HG02798 (cell line): ENCODE results near the gene PPM1L.

Experiments
- ATAC-seq: cut with Tn5 transposase; IDR thresholded peaks from one replicate; pipeline ENCODE4 v1.9.1; 2021; ENCODE audit warnings: mild to moderate bottlenecking; ENCODE audit not compliant: unreplicated experiment, poor library complexity

Gene PPM1L

DNA sequence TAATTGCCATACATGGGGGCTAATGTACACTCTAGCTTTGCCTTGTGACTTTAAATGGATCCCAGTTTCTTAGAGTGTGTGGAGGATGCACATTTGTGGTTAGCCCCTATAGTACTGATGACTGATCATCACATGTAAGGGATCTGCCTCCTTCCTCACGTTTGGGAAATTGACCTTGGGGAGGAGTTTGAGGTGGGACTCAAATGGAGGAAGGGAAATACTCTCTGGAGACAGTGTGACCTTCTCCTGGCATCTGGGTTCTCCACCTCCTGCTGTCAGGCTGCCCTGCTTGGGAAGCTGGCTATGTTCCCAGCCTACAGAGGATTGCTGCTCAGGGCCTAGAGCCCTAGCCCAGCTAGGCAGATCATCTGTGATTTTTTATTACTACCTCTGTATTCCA, 48.7 kb downstream of the PPM1L start:
- no peak for ATAC-seq

DNA sequence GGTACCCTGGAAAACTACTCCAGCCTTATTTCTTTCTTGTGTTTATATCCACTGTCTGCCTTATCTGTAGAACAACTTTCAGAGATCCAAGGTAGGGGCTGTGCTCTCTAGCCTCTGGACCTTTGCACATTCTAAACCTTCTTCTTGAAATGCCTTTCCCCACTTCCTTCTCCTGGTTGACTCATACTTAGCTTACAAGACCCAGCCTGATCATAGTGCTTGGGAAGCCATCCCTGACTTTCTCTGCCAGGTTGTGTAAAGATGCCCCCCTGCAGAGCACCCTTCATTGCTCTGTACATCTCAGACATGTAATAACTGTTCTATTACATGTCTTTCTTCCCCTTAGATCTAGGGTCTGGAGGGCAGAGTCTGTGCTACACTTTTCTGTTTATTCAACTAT, 50.1 kb downstream of the PPM1L start:
- ATAC-seq, result no peak

DNA sequence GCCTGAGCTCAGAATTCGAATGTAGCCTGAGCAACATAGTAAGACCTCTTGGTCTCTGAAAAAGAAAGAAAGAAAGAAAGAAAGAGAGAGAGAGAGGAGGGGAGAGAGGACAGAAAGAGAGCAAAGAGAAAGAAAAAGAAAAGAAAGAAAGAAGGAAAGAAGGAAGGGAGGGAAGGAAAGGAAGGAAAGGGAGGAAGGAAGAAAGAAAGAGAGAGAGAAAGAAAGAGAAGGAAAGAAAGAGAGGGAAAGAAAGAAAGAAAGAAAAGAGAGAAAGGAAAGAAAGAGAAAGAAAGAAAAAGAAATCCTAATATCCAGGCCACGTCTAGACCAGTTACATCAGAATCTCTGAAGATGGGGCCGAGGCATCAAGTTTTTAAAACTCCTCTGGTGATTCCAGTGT, 50.7 kb downstream of the PPM1L start:
- no peak for ATAC-seq

DNA sequence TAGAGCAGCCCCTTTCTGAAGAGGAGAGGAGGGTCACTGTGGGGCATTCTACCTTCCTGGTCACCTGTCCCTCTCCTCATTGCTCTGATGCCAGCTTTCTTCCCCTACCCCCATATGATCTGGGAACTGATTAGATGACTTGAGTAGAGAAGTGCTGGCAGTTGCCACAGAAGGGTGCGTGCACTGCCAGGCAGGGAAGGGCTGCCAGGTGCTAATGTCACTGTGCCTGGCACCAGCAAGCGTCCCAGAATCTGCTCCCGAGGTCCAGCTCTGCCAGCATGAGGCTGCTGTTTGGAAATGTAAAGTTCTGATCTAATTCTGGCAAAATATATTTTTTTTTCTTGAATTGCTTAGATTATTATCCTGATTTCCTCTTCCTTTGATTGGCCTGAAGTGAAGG, 52.8 kb downstream of the PPM1L start:
- no peak for ATAC-seq

DNA sequence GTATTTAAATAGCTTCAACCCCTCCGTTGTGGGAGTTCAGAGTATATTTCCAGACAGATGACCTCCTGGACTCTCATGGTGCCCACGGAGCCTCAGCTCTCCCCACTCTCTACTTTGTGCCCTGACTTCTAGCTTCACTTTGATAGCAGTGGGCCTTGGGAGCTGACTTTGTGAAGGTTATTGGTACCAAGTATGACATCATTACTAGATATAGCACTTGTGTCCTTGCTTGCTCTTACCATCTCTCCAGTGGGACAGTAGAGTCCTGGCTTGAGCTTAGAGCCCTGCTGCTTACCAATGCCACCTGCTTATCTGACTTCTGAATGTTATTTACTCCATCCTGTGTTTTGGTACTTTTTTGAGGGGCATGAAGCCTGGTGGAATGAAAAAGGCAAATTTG, 53.4 kb downstream of the PPM1L start:
- no peak for ATAC-seq

DNA sequence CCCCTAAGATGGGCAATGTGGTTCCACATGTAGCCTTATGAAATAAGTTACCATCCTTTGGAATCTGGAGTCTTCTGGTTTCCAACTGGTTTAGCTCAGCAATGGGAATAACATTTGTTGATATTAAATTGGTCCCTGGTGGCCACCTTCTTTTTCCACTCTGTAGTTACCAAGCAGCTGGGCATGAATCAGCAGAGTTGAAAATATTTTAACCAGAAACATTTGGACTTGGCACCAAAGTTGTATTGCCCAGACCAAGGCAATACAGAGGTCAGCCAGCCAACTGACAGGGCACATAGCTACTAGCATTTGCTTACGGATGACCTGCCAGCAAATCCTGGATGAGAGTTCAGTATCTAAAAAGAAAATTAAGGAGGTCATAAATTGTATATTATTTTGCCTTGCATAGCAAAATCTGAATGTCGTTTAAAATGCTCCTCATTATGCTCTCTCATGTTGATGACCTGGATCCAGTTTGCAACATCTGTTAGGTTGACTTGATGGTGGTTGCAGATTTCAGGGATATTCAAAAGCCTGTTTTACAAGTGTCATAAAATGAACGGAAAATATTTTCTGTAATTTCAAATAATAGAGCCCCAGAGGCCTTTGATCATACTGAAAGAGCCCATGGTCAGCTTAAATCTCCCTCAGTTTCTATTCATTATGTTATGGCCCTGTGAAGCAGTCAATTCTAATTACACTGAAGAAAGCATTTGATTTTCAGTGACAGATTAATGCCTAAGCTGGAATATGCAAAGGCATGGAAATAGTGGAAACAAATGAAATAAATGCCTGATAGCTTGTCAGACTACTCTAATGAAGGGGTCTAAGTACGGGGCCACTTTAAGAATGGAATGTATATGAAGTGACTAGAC, 54.6 kb downstream of the PPM1L start:
- no peak for ATAC-seq

DNA sequence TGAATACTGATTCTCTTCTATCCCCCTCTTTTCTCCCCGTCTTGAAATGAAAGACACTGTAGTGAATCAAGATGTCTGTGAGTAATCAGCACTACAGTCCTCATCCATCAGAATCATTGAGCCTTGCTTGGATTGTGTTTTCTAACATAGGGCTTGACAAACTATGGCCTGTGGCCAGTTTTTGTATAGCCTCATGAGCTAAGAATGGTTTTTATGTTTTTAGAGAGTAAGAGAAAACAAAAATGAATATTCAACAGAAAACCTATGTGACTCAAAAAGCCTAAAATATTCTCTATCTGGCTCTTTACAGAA, 55.2 kb downstream of the PPM1L start:
- no peak for ATAC-seq

DNA sequence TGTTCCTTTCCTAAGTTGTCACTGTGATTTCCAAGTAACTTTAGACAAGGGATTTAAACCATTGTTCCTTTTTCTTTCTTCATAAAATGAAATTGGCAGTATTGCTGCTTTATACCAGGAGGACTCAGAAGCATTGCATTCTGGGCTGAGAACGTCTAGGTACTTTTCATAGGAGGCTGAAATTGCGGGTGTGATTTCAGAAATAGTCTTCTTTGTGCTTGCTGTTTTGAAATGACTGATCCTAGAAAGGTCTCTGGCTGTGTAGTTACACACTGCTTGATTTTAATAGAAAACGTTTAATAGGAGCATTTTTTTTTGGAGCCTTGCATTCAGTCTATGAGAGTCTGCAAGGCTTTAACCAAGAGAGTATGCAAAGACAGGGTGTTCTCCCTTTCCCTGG, 56.3 kb downstream of the PPM1L start:
- peak; percentile 47 for ATAC-seq

DNA sequence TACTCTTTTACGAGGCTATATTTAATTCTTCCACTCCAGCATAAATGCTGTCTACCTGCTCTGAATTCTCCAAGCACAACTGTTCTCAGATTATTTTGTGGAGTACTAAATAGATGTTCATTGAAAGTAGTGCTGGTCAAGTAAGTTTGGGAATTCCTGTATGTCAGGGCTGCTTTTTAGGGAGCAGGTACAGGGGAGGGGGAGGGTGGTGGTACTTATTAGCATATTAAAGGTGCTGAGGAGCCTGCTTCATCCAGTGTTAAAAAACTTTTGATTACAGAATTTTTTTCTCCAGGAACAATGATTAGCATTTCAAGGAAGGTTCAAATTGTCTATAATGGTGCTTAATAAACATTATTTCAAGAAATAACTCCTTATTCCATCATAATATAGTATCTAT, 59.2 kb downstream of the PPM1L start:
- ATAC-seq, result no peak

DNA sequence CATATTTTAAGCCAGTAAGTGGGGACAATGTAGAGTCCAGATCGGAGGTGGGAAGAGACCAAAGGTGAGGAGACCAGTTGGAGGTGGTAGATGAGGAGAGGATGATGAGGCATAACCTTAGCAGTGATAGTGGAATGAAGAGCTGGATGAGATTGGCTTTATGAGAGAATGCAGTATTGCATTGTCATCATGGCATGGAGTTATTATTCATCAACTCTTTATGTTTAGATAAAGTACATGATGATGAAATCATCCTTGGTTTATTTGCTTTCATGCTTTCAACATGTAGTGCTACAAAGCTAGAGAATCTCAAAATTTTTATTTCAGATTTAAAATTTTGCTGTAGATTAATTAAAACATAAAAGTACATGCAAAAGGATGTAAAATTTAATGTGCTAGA, 64.0 kb downstream of the PPM1L start:
- no peak for ATAC-seq

DNA sequence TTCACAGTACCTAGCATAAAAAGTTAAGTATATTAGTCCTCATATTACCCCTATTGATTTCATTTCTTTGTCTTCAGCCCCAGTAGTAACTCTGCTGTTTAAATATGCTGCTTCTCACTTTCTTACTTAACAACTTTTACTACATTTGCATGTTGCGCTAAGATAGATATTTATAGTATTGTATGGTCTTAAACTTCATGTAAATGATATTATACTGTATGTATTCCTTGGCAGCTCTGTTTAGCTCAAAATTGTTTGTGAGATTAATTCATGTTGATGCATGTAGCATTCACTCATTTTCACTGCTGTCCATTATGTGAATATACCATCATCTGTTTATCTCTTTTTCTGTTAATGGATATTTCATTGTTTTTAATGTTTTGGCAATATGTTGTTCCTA, 64.4 kb downstream of the PPM1L start:
- no peak for ATAC-seq

DNA sequence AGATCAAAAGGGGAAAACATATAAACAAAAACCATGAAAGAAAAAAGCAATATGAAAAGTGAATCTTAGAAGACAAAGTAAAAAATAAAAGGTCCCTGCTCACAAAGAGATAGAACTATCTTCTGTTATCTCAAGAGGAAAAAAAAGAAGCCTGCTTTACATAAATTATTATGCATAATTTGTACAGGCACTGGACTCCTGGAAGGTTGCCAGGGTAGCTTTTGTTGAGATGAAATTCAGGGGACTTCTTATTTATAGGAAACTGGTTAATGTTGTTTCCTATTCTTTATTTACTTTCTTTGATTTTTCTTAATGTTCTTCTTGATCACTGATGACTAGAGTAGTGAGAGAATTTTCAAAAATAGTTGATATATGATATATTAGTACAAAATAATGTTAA, 66.9 kb downstream of the PPM1L start:
- ATAC-seq, result no peak

DNA sequence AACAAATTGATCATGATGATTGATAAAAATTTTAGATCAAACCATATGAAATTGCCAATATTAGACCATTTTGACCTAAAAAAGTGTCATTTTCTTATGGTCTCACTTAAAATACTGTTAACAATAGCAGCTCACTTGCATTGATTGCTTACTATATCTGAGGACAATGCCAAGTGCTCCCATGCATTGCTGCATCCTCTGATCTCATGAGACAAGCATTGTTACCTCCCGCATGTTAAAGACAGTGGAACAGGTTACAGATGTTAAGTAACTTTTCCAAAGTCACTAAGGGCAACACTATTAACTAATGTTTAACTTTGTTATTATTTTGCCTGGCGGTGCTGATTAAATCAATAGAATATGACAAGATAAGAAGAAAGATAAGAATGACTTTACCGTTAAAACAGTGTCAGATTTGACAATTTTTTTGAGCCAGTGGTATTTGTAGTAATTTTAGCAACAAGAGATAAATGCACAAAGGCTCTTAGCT, 69.3 kb downstream of the PPM1L start:
- no peak for ATAC-seq

DNA sequence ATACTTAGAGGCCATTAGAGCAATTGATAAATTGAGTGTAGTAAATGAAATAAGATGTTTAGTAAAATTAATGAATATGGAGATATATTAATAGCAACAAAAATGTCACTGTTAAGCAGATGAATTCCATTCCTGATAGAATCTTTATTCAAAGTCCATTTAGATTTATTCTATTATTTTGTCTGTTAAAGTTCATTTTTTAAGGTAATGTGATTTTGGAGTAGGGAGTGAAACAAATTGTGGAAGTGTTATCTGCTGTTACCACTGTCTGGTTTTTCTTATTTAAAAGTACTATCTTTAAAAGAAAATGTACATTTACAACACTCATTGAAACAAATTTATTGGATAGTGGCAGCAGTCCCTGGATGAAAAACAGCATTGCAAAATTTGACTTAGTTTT, 70.4 kb downstream of the PPM1L start:
- ATAC-seq, result no peak

DNA sequence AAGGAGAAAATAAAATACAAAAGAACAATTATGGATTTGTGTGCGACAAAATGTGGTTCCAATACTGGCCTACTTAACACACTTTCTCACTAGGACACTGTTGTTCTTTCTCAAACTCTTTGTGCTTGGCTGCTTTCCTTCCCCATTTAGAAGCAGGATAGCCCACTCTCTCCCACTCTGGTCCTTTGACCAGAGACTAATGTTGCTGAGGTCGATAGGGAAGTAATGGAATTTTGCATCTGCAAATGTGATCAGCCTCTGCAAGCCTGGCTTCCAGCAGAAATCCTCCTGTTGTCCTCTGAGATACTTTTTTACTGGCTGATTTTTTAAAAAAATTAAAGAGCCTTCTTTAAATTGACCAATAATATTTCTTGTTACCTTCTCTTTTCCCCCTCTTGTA, 71.0 kb downstream of the PPM1L start:
- ATAC-seq, result no peak

DNA sequence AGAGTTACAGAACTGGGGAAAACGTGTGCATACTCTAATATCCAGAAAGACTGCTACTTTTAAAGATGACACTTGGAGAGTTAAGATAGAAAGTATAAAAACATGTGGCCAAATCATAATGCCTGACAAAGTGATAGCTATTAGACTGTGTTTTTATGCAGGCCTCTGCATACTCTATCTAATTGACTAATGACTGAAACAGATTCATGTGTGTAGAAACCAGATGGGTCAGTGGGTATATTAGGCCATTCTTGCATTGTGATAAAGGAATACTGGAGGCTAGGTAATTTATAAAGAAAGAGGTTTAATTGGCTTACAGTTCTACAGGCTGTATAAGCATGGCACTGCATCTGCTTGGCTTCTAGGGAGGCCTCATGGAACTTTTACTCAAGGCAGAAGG, 71.5 kb downstream of the PPM1L start:
- no peak for ATAC-seq

DNA sequence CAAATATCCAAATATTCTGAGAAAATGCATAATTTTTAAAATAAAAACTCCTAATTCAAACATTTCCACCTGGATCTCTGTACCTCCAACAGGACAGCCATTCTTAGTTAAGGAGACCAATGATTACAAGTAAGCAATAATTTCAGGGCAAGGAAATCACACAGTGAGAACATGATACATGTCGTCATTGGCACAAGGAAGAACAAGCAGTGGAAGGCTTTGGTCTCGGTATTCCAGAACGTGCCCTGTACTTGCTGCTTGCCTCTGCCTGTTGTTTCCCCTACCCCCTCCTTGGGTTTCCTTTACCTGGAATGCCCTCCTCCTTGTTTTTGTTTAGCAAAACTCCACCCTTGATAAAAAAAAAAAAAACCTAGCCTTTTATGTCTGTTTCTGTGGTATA, 72.8 kb downstream of the PPM1L start:
- ATAC-seq, result no peak

DNA sequence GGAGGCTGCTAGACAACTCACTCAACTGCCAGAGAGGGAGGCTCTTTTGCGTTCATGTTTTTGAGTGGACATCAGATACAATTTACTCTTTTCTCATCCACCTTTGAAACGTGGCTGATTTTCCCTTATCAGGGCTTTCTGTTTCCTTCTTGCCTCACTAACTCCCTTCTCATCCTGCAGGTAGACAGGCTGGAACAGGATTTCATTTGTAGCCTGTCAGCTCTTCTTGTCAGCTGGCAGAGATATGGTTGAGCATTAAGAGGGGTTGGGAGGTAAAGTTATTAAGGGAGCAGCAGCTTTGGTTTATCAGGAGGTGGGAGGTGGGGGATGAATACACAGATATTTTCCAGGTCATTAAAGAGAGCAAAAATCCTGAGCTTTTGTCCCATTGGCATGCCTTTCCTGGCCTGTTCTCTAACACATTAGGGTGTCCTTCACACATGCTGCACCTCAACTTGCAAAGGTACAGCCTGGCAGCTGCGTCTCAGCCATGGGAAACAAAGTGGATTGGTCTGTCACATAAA, 73.5 kb downstream of the PPM1L start:
- no peak for ATAC-seq

DNA sequence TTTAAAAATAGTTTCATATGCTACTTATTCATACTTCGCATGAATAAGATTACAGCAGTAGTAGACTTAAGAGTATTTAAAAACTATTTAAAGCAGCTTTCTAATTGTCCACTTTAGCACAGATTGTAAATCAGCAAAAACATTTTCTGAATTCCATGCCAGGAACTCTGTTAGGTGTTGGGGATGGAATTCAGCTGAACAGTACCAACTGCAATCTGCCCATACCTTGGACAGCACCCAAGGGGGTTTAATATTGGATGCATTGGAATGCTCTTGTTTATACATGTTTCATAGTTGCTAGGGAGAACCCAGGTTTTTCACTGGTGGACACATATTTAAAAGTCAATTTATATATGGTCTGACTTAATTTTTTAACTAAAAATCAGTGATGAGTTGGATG, 74.8 kb downstream of the PPM1L start:
- ATAC-seq, result no peak

DNA sequence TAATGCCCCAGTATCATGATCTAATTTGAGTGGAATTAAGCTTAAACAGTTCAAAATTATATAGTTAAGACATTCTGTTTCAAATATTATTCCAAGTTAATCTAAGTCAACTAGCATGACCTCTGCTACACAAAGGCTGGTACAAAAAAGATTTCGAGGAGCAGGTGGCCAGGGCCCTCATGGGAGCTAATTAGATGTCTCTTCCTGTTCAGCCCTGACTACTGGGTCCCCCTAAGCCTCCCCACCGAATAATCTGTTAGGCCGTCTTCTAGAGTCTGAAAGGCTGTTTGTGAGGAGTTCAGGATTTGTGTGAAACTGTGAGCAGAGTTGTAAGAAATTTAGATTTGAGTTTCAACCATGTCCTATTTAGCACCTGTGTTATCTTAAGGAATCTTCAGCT, 75.4 kb downstream of the PPM1L start:
- no peak for ATAC-seq

DNA sequence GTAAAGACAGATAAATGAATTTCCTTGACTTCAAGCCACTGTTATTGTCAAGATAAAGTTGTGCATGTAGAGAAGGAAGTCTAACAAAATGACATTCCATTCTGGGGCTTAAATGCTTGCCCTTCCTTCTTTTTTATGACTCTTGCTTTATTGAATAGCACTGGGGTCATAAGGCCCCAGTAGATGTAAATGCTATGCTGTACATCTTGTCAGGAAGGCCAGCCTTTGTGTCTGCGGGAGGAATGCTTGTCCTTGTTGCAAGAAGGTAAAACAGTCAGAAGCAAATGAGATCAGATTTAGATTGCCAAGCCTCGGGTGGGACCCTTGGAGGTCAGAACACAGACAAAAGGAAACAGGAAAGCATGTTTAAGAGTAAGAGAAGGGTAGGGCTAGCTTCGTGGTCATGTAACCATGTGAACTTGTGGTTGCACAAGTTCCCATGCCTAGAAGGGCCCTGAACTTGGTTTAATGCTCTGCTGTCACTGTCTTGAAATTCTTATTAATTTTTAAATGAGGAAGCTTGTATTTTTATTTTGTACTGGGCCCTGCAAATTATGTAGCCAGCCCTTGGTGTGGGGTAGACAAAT, 81.5 kb downstream of the PPM1L start:
- no peak for ATAC-seq

DNA sequence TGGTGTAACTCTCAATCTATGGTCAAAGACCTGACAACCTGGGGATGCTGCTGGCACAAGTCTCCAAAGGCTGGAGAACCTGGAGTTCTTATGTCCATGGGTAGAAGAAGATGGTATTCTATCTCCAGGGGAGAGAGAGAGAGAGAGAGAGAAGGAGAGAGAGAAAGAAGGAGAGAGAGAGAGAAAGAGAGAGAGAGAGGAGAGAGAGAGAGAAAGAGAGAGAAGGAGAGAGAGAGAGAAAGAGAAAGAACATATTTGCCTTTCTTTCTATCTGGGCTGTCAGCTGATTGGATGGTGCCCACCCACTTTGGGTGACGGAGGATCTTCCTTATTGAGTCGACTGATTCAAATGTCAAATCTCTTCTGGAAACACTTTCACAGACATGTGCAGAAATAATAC, 84.6 kb downstream of the PPM1L start:
- no peak for ATAC-seq
